SK-N-SH (cell line): ENCODE measurements around the gene SUPT5H.

ENCODE experiments used
- ELF1 ChIP-seq: IDR thresholded peaks from 2 replicates; pipeline ENCODE4 v1.4.0; 2012
- EP300 ChIP-seq, 2 experiments: IDR thresholded peaks; 2 replicates each; pipeline versions ENCODE4 v1.4.0 to v1.6.1; 2012; ENCODE audit warnings: borderline replicate concordance in 1 of 2, low read depth in 1 of 2, low read length in 1 of 2
- GATA2 ChIP-seq: sonication (generic); formaldehyde crosslinking; IDR thresholded peaks from 2 replicates; pipeline ENCODE4 v1.5.0; 2020; ENCODE audit warnings: mild to moderate bottlenecking, missing genetic modification reagents
- POLR2AphosphoS5 ChIP-seq: IDR thresholded peaks from 2 replicates; pipeline ENCODE4 v1.6.1; 2012; ENCODE audit warnings: low read depth, low read length
- RAD21 ChIP-seq: IDR thresholded peaks from 2 replicates; pipeline ENCODE4 v1.6.1; 2012; ENCODE audit warnings: mild to moderate bottlenecking, low read length
- YY1 ChIP-seq: IDR thresholded peaks from 2 replicates; pipeline ENCODE4 v1.4.0; 2012; ENCODE audit warnings: low read depth, mild to moderate bottlenecking
- TF ChIP-seq, protein P1 (sequence below): fragments of 200-600 bp; sonication (generic); IDR thresholded peaks from 2 replicates; pipeline ENCODE4 v1.6.1; 2017; ENCODE audit warnings: antibody characterized with exemption, mild to moderate bottlenecking, moderate library complexity
- TF ChIP-seq, protein P2 (sequence below): fragments of 150-350 bp; IDR thresholded peaks from 2 replicates; pipeline ENCODE4 v1.6.1; 2017; ENCODE audit warnings: antibody characterized with exemption, low read length, low read depth, borderline replicate concordance
- TF ChIP-seq, protein P3 (sequence below): IDR thresholded peaks from 2 replicates; pipeline ENCODE4; 2012
- TF ChIP-seq, protein P4 (sequence below): IDR thresholded peaks from 2 replicates; pipeline ENCODE4 v1.4.0; 2012; ENCODE audit warnings: low read depth

- TF ChIP-seq, protein P1, sequence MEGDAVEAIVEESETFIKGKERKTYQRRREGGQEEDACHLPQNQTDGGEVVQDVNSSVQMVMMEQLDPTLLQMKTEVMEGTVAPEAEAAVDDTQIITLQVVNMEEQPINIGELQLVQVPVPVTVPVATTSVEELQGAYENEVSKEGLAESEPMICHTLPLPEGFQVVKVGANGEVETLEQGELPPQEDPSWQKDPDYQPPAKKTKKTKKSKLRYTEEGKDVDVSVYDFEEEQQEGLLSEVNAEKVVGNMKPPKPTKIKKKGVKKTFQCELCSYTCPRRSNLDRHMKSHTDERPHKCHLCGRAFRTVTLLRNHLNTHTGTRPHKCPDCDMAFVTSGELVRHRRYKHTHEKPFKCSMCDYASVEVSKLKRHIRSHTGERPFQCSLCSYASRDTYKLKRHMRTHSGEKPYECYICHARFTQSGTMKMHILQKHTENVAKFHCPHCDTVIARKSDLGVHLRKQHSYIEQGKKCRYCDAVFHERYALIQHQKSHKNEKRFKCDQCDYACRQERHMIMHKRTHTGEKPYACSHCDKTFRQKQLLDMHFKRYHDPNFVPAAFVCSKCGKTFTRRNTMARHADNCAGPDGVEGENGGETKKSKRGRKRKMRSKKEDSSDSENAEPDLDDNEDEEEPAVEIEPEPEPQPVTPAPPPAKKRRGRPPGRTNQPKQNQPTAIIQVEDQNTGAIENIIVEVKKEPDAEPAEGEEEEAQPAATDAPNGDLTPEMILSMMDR = no peak
- TF ChIP-seq POLR2AphosphoS5 (no peak), GATA2 (CRISPR knock-in tag) (no peak), RAD21 (no peak), EP300 (IDR thresholded peaks at IDR 0.05; ENCODE audit: borderline replicate concordance in 1 of 2, low read depth in 1 of 2, low read length in 1 of 2) (no peak), ELF1 (no peak), YY1 (no peak)
- TF ChIP-seq, protein P2, sequence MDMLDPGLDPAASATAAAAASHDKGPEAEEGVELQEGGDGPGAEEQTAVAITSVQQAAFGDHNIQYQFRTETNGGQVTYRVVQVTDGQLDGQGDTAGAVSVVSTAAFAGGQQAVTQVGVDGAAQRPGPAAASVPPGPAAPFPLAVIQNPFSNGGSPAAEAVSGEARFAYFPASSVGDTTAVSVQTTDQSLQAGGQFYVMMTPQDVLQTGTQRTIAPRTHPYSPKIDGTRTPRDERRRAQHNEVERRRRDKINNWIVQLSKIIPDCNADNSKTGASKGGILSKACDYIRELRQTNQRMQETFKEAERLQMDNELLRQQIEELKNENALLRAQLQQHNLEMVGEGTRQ = no peak
- TF ChIP-seq, protein P3, sequence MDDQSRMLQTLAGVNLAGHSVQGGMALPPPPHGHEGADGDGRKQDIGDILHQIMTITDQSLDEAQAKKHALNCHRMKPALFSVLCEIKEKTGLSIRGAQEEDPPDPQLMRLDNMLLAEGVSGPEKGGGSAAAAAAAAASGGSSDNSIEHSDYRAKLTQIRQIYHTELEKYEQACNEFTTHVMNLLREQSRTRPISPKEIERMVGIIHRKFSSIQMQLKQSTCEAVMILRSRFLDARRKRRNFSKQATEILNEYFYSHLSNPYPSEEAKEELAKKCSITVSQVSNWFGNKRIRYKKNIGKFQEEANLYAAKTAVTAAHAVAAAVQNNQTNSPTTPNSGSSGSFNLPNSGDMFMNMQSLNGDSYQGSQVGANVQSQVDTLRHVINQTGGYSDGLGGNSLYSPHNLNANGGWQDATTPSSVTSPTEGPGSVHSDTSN = no peak
- TF ChIP-seq, protein P4, sequence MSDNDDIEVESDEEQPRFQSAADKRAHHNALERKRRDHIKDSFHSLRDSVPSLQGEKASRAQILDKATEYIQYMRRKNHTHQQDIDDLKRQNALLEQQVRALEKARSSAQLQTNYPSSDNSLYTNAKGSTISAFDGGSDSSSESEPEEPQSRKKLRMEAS = no peak
Measured at GRCh38 chr19:39405958-39406655, 39.3 kb upstream of the SUPT5H start.
